Measurements from ENCODE around the gene CDCP2.

DNA sequence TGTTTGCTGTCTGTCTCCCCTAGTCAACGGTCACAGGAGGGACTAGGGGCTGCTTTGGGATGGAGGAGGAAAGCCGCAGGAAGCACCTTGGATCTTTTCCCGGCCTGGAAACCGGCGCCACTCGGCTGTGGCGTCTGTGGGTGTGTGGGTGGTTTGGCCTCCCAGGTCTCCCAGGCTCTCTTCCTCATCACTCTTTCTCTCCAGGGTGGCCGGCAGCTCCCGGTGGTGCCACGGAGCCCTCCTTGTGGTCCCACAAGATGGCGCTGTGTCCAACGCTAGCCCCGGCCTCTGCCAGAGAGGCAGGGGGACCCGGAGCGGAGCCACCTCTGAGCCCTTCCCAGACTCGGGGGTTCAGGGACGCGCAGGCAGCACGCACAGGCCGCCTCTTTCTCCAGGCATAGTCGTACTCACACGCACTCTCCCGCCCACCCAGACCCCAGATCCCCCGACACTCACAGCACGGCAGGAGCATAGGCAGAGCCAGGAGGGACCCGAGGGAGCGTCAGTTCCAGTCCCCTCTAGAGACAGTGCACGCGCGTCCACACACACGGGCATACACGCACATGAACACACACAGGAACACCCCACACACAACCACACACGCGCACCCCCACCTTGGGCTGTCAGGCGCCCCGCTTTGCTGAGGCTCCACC, 31.2 kb downstream of the CDCP2 start:
- TF ChIP-seq, protein P1, sequence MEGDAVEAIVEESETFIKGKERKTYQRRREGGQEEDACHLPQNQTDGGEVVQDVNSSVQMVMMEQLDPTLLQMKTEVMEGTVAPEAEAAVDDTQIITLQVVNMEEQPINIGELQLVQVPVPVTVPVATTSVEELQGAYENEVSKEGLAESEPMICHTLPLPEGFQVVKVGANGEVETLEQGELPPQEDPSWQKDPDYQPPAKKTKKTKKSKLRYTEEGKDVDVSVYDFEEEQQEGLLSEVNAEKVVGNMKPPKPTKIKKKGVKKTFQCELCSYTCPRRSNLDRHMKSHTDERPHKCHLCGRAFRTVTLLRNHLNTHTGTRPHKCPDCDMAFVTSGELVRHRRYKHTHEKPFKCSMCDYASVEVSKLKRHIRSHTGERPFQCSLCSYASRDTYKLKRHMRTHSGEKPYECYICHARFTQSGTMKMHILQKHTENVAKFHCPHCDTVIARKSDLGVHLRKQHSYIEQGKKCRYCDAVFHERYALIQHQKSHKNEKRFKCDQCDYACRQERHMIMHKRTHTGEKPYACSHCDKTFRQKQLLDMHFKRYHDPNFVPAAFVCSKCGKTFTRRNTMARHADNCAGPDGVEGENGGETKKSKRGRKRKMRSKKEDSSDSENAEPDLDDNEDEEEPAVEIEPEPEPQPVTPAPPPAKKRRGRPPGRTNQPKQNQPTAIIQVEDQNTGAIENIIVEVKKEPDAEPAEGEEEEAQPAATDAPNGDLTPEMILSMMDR (IDR thresholded peaks at IDR 0.05), result peak; percentile 86
- TF ChIP-seq ZFX (IDR thresholded peaks at IDR 0.05; ENCODE audit: borderline replicate concordance), result no peak

Measured in 22Rv1 (cell line).